OCI-LY1 (cell line): ENCODE results near the gene HMG20A.
"Not testable (repeated sequence)": the region's sequence is repeated elsewhere in the genome, so short reads cannot be mapped to it uniquely, and the experiment has no call there.

Experiments used
- CTCF ChIP-seq: fragments of 200-600 bp; sonication (generic), shearing (Covaris generic); IDR thresholded peaks from 2 replicates; pipeline ENCODE4 v1.5.1; 2017; ENCODE audit warnings: mild to moderate bottlenecking, antibody characterized with exemption, low read length, moderate library complexity, mixed read lengths
- EZH2 ChIP-seq: fragments of 200-600 bp; sonication (generic), shearing (Covaris generic); IDR thresholded peaks from 2 replicates; pipeline ENCODE4 v1.8.0; 2017; ENCODE audit warnings: borderline replicate concordance, mixed run types, mild to moderate bottlenecking, antibody characterized with exemption, low read length, moderate library complexity, mixed read lengths

GRCh38 chr15:77406173-77406759 is 14.4 kb upstream of the HMG20A start:
- not testable (repeated sequence) for TF ChIP-seq CTCF, EZH2
